COR-L47 (cell line): ENCODE data around the gene MYLIP.

Experiments
- DNase-seq: peaks from one replicate; lab custom pipeline; 2025; lab: John Stamatoyannopoulos, UW

Gene MYLIP

GRCh38 chr6:16108419-16108818 lies 20.5 kb upstream of the MYLIP start:
- no peak for DNase-seq

GRCh38 chr6:16108921-16109658 lies 19.8 kb upstream of the MYLIP start:
- DNase-seq, result no peak

GRCh38 chr6:16109659-16110305 lies 19.1 kb upstream of the MYLIP start:
- DNase-seq, result no peak

- no peak for DNase-seq
Measured at GRCh38 chr6:16118825-16119224, 10.1 kb upstream of the MYLIP start.

- no peak for DNase-seq
Measured at GRCh38 chr6:16121339-16121738, 7.5 kb upstream of the MYLIP start.

GRCh38 chr6:16122197-16122596 lies 6.7 kb upstream of the MYLIP start:
- no peak for DNase-seq

- no peak for DNase-seq
Measured at GRCh38 chr6:16124198-16125180, 4.4 kb upstream of the MYLIP start.

- DNase-seq, result no peak
Measured at GRCh38 chr6:16126056-16126455, 2.8 kb upstream of the MYLIP start.

GRCh38 chr6:16126861-16127260 lies 2.0 kb upstream of the MYLIP start:
- no peak for DNase-seq

GRCh38 chr6:16127471-16127870 lies 1.4 kb upstream of the MYLIP start:
- DNase-seq, result no peak

GRCh38 chr6:16129623-16130401 lies 926 bp downstream of the MYLIP start:
- DNase-seq, result peak; percentile 50

- DNase-seq, result no peak
Measured at GRCh38 chr6:16130437-16130891, 1.6 kb downstream of the MYLIP start.

- DNase-seq, result no peak
Measured at GRCh38 chr6:16130932-16131387, 2.1 kb downstream of the MYLIP start.

GRCh38 chr6:16132909-16133308 lies 4.0 kb downstream of the MYLIP start:
- no peak for DNase-seq

GRCh38 chr6:16134430-16134829 lies 5.5 kb downstream of the MYLIP start:
- no peak for DNase-seq

GRCh38 chr6:16135066-16135465 lies 6.2 kb downstream of the MYLIP start:
- no peak for DNase-seq

- DNase-seq, result no peak
Measured at GRCh38 chr6:16136091-16136490, 7.2 kb downstream of the MYLIP start.

- no peak for DNase-seq
Measured at GRCh38 chr6:16136621-16137450, 8.0 kb downstream of the MYLIP start.

- DNase-seq, result no peak
Measured at GRCh38 chr6:16137451-16137801, 8.5 kb downstream of the MYLIP start.

GRCh38 chr6:16139556-16139955 lies 10.7 kb downstream of the MYLIP start:
- no peak for DNase-seq

GRCh38 chr6:16140607-16141006 lies 11.7 kb downstream of the MYLIP start:
- DNase-seq, result no peak
